NCI-H460 (cell line): ENCODE results near the gene ATP6V0D1. TPM values are rescaled to one million over a fixed set of nuclear protein-coding genes. Genes with fewer than 3 reads are reported as not detected.
"Not testable (repeated sequence)": the region's sequence is repeated elsewhere in the genome, so short reads cannot be mapped to it uniquely, and the experiment has no call there.

Experiments used
- DNase-seq: peaks from one replicate; pipeline ENCODE4 v3.0.0-alpha.2; 2016; ENCODE audit warnings: low read depth; ENCODE audit errors: extremely low read depth
- total RNA-seq: library from RNA; depleted of rRNA; stranded (reverse); fragments of >200 nt; shearing (Covaris generic); gene quantifications from 2 replicates; pipeline ENCODE4 v1.2.3, GENCODE V29; 2014

The ATP6V0D1 gene
- total RNA-seq, 1 experiment from 2014 or later: 66.7 TPM

DNA sequence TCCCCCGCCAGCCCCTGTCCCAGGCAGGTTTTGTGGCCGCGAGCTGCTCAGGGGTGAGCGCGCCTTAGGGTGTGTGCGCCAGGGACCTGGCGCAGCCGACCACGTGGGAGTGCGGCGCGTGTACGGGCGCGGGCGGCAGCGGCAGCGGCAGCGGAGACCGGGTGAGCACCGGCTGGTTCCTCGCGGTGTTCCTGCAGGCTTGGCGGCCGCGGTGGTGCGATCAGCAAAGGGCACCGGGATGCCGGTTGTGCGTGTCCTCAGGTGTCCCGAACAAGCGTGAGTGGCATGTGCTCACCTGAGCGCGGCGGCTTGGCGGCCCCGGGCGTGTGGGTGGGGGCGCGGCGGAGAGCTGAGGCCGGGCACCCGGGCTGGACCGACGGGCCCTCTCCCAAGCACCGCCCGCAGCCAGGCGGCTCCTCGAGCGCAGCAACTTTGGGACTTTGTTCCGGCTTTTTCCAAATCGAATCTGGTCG is 50.4 kb downstream of the ATP6V0D1 start:
- no peak for DNase-seq

DNA sequence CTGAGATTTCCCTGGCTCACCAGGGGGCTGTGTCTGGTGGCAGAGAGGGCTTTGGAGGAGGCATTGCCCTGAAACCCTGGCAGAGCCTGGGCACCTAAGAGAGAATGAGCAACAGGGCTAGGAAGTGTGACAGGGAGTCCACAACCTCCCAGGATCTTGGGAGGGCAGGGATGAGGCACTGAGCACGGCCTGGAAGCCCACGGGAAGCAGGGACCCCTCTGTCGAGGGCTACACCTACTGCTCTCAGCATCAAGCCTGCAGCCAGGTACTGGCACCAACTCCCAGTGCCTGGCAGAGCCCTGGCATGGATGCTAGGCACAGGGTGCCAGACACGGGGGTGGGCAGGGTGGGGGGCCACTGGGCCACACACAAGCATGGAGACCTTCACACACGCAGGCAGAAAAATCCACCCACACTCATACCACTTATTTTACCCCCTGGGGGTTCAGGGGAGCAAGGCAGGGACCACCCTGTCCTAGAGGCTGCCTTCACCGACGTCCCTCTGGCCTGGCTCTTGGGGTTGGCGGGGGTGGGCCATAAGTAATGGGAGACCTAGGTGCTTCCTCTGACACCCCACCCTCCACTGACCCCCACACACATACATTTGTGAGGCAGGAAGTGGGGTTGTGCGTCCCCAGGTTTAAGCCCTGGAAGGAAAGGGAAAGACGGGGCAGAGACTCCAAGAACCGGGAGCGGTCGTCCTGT is 51.0 kb downstream of the ATP6V0D1 start:
- DNase-seq: no peak

DNA sequence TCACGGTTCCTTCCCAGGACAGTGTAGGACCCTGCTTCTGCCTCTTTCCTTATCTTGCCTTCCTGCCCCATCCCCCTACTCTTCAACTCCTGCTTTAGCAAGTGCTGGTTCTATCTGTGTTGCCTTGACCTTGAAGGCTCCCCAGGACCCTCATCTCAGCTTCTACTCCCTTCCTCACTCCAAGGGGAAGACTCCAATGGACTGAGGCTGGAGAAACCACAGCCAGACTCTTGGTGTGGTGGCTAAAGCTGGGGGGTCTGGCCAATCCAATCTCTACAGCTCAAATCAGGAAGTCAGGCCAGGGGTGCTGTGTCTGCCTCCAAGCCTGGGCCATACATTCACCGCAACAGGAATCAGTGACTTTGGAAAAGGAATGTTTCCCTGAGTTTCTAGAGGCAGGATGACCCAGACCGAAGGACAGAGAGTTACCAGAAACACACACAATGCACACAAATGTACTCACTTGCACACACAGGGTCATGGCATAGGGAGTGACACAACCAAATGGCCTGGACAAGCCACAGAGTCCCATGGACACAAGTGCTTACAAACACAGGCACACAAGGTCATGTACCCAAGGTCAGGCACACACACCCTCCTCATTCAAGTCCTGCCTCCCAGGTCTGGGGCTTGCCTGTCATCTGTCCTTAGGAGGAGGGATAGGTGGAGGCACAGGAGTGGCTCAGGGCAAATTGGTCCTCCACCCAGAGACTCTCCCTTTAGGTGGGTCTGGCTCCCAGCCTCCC is 51.7 kb downstream of the ATP6V0D1 start:
- no peak for DNase-seq

DNA sequence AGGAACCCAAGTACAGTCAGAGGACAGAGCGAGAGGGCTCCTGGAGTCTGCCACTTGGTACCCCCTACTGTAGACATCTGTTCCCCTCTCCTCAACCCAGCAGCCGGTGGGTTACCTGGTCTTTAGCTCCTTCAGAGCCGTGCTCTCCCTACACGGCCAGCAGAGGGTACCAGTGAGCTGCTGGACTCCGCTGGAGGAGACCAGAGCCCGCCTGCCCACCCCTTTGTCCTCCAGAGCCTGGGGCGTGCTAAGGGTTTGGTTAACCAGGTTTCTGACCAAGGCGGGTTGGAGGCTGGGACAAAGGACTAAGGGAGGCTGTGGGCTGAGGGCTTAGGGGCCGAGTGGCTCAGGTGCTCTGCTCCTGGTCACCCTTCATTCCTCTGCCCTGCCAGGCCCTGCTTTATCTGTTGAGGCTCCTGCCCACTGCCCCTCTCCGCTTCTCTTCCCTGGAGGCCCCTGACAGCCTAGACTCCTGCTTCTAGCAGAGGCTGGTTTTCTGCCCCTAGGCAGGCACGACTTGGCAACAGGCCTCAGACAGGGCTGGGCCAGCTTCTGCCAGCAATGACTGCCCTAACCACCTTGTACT is 52.7 kb downstream of the ATP6V0D1 start:
- peak; percentile 60 for DNase-seq

DNA sequence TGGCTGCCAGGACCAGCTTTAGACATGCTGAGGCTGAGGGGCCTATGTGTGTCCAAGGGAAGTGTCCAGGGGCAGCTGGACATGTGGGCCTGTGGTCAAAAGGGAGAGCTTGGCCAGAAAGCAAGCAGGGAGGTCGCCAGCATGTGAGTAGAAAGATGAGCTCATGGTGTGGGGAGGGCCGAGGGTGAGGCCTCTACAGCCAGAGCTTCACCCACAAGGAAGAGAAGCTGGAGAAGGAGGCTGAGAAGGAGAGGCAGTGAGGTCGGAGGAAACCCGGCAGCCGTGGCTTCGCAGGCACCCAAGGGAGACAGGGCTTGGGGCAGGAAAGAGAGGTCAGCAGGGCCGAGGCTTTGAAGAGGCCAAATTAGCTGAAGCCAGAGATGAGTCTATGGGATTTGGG is 54.0 kb downstream of the ATP6V0D1 start:
- DNase-seq: no peak

DNA sequence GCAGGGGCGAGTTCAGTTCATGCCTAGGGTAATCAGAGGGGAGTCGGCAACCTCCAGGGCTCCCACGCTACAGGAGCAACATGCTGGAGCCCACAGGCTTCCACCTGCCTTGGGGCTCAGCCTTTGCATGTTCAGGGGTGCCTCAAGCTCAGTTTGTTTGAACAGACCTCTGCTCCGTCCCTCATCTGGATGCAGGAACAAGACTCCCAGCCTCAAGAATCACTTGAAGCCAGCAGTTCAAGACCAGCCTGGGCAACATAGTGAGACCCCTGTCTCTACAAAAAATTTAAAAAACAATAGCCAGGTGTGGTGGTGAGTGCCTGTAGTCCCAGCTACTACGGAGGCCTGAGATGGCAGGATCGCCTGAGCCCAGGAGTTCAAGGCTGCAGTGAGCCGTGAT is 54.9 kb downstream of the ATP6V0D1 start:
- DNase-seq: no peak

DNA sequence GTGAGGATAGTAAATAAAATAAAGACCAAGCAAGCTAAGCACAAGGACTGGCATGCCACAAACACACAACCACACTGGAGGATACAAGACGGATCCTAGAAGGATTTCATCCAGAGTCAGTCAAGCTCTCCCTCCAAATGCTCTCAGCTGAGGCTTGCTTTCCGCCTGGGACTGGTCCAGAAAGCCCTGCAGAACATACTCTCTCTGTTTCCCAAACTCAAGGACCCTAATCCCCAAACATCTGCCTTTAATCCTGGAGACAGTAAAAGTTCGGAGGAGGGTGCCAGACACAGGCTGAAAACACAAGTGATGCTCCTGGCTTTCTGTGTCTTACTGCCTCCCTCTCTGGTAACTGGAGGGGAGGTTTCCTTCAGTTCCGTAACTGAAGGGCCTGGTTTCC is 55.4 kb downstream of the ATP6V0D1 start:
- DNase-seq: no peak

DNA sequence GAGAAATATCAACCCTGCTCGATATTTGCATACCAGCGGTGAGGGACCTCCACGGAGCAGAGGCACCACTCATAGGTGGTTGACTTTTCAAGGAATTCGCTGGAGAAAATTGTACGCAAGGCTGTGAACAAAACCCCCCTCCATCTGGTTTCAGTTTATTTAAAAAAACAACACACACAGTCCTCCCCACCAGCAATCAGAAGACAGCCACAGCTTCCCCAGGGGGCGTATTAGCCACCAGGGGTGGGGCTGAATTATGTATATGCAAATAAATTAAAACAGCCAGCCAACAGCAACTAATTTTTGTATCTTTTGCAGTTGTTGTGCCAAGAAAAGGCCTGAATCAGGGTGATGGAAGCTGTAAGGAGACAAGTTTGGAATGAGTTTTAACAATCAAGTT is 55.9 kb downstream of the ATP6V0D1 start:
- no peak for DNase-seq

DNA sequence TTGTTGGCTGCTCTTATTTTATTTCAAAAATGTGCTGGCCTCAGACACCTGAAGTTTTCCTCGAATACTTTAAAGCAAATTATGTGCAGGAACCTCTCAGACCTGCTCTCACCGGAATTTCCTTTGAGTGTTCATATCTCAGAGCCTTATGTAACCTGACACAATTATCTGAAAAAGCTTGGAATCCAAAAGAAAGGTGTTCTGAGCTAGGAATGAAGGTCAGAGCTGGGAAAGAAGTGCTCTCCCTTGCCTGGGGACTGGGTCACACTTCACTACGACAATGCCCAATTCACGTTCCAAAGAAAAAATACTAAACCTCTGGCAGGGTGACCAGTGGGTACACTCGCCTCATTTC is 56.7 kb downstream of the ATP6V0D1 start:
- no peak for DNase-seq

DNA sequence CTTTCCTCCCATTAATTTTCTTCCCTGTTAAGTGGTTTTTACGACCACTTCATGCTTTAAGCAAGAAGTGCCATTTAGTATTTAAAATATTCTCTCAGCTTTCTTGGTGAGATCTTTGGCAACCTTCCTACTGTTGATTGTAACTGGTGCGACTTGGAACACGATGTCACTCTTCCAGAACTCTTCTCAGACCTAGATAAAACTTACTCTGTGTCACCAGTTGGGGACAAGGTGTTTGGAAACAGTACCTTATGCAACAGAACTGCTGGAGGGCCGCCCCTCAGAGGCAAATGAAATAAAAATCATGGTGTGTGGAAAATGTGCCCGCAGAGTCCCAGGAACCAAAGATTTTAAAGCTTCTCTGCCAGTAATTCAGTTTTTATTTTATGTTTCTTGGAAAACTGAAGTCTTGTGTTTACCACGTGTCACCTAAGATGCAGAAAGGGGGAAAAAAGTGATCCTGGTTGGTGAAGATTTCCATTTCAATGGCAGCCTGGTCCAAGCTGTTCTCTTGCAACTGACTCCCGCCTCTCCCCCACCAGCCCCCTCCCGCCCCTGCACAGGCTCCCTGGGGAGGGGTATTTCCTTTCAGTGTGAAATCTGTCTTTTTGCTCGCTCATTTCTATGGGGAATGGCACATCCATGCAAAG is 57.2 kb downstream of the ATP6V0D1 start:
- DNase-seq: no peak

DNA sequence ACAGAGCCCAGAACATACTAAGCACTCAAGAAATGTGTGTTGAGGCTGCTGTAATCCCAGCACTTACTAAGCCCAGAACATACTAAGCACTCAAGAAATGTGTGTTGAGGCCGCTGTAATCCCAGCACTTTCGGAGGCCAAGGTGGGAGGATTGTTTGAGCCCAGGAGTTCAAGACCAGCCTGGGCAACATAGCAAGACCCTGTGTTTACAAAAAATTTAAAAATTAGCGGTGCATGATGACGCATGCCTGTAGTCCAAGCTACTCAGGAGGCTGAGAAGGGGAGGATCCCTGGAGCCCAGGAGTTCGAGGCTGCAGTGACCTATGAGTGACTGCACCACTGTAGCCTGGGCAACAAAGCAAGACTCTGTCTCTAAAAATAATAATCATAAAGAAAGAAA is 57.9 kb downstream of the ATP6V0D1 start:
- no peak for DNase-seq

DNA sequence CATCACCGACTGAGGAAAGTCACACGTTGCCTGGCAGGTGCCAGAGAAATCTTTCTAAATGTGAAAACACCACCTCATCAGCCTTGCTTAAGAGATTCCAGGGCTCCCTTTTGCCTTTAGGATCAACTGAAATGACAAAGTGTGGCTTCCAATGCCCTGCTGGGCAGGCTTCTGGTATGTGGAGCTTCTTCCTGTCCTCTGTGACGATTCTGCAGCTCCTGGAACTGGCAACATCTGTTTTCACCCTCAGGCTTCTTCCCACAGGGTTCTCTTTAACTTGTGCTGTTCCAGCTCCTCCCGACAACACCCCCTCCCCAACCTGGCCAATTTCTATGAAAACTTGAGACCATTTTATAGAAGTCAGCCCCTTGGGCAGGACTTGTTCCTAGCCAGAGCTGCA is 59.9 kb downstream of the ATP6V0D1 start:
- no peak for DNase-seq

DNA sequence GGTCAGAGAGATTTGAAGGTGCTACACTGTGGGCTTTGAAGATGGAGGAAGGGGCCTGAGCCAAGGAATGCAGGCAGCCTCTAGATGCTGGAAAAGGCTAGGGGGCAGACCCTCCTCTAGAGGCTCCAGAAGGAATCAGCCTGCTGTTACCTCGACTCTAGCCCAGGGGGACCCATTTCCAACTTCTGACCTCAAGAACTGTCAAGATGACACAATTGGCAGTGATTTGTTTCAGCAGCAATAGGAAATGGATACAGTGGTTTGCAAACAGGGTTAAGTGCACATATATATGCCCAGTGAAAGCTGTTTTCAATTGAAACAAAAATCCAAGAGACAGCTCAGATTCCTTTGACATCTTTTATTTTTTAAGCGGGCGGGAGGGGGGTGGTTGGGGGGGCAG is 61.0 kb downstream of the ATP6V0D1 start:
- no peak for DNase-seq

DNA sequence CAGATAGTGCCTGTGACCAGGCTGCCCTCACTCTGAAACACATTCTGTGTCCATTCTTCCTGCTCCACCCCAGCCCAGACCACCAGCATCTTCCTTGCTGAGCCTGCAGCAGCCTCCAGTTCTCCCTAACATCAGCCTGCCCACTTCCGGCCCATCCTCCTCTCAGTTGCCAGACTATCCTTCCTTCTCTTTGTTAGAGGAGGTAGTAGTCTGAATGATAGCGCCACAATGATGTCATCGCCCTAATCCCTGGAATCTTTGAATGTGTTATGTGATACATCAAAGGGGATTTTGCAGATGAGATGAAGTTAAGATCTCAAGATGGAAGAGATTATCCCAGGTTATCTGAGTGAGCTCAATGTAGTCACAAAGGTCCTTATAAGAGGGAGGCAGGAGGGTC is 61.5 kb downstream of the ATP6V0D1 start:
- DNase-seq: no peak

DNA sequence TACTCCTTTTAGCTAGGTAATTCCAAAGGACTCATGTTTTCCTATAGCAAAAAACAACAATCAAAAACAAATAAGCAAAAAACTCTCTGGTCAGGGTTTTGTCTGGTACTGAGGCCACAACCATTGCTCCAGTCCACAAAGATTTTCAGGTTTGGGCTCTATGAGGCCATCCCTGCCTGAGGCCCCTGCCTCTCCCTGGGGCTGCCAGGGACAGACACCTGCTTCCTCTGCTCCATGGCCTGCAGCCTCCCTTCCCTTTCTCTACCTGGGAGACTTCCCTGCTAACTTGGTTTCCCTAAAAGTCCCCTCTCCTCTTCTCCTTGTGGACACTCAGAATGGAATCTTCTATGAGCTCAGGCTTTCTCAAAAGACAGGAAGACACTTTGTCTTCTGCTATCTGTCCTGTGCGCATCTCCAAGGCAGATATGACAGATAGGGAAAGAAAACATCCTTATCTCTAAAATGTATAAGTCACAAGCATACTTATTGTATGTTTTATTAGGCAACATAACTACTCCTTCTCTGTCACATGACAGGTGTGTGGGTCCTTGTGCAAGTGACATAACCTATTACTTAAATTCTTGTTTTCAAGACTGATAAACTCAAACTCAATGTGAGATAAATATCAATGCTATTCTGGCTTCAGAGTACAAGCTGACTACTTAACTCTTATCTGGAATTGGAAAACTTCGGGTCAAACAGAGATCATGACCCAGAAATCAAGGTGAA is 63.5 kb downstream of the ATP6V0D1 start:
- no peak for DNase-seq

DNA sequence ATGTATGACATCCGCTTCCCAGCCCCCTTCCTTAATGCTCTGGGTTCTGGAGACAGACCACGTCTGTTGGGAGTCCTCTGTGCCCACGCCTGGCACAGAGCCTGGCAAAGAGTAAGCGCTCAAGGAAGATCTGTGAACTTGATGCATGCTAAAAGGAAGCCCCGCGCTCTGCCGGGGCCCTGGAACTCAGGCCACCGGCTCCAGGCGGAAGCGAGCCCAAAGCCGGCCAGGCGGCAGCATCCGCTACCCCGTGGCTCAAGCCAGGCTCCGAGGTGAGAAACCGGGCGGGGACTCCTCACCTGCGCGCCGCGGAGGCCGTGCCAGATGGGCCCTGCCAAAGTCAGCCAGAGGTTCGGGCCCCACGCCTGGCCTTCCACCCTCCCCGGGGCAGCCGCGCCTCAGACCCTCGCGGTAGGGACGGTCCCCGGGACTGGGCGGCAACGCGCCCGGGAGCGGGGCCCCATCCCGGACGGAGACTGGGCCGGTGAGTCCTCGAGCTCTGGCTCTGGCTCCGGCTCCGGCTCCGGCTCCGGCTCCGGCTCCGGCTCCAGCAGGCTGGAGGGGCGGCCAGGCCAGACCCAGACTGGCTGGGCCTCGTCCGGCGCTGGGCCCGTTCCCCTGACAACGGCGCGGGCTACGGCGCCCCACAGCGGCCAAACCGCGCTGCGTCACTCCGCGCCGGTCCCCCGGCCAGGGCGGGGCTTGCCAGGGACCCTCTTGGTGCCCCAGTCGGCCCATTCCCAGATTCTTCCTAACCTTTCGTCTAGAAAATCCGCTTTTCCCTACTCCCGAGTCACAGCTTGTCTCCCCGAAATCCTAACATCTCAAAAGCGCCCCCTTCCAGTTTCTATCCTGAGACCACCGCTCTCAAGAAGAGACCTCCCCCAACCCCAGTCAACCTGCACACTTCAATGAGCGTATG is 64.8 kb downstream of the ATP6V0D1 start, which contains the start of gene ZDHHC1:
ZDHHC1 (minus strand) TSS at position 606 of the 922 bp plus-strand sequence. CDS start 8,702 bp downstream, outside the sequence.
- DNase-seq: peak; percentile 68

DNA sequence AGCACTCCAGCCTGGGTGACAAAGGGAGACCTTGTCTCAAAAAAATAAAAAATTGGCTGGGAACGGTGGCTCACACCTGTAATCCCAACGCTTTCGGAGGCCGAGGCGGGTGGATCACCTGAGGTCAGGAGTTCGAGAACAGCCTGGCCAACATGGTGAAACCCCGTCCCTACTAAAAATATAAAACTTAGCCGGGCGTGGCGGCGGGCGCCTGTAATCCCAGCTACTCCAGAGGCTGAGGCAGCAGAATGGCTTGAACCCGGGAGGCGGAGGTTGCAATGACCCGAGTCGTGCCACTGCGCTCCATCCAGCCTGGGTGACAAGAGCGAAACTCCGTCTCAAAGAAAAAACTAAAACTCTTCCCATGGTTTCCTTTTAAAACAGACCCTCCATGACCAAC is 65.5 kb downstream of the ATP6V0D1 start:
- DNase-seq: not testable (repeated sequence)

DNA sequence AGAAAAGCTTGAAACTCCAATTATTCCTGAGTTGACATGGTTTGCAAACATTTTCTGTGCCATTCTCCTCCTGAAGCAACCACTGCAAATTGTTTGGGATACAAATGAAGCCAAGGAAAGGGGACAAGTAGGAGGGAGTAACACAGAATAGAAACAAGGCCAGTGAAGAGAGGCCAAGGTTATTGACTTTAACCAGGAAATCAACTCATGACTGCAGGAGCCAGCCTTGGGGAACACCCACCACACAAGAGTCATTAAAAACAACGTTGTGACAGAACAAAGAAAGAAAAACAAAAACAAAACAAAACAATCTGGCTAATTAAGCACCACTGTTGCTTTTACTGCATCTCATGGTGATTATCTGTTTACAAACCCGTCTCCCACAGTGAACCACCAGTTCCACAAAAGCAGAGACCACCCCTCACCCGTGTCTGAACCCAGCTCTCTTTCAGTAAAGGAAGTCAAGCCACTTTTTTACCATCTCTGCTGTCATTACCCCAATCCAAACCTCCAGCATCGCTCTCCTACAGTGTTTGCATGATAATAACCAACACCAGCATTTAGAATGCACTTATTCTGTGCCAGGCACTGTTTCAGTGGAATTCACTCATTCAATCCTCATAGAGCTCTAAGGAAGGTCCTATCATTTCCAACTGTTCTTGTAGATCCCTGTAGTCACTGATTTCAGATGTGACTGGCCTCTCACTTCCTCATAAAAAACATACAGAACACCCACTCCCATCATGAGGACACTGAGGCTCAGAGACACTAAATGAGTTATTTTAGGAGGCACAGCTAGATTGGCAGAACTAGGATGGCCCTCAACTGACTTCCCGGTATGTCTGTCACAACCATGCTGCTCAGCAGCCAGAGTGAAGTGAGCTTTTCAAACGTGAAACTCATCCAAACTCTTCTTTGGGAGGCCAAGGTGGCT is 66.7 kb downstream of the ATP6V0D1 start:
- no peak for DNase-seq
